Measurements from ENCODE around the gene POLN. TPM values are rescaled to one million over a fixed set of nuclear protein-coding genes. Genes with fewer than 3 reads are reported as not detected.
"Not testable (repeated sequence)": the region's sequence is repeated elsewhere in the genome, so short reads cannot be mapped to it uniquely, and the experiment has no call there.

The POLN gene
- total RNA-seq, 1 experiment from 2014 or later: 3.5 TPM

DNA sequence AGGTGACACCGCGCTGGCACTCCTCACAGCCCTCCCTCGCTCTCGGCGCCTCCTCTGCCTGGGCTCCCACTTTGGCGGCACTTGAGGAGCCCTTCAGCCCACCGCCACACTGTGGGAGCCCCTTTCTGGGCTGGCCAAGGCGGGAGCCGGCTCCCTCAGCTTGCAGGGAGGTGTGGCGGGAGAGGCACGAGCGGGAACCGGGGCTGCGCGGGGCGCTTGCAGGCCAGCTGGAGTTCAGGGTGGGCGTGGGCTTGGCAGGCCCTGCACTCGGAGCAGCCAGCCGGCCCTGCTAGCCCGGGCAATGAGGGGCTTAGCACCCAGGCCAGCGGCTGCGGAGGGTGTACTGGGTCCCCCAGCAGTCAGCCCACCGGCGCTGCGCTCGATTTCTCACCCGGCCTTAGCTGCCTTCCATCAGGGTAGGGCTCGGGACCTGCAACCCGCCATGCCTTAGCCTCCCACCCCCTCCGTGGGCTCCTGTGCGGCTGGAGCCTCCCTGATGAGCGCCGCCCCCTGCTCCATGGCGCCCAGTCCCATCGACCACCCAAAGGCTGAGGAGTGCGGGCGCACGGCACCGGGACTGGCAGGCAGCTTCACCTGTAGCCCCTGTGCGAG, 80.7 kb downstream of the POLN start:
- H3K9me3 Mint-ChIP-seq; ATAC-seq; H3K4me1 Mint-ChIP-seq; H3K27ac Mint-ChIP-seq; POLR2A ChIA-PET; H3K36me3 Mint-ChIP-seq; H3K27me3 Mint-ChIP-seq (ENCODE audit: low read depth); DNase-seq (ENCODE audit: low spot score); H3K4me3 Mint-ChIP-seq; CTCF ChIA-PET: not testable (repeated sequence)

DNA sequence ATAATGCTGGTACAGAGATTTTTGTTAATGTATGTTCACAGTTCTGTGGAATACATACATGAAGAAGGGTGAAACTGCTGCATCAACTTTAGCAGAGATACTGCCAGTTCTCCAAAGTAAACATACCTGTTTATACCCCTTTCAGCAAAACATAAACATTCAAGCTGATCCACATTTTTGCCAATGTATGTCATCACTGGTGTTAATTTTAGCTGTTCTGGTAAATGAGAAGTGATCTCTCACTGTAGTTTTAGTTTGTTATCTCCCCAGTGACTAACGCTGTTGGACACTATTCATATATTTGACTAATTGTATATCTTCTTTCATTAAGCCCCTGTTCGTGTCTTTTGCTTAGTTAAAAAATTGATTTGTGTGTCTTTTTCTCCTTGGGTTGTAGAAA, 82.0 kb downstream of the POLN start:
- TF ChIP-seq, protein P1, sequence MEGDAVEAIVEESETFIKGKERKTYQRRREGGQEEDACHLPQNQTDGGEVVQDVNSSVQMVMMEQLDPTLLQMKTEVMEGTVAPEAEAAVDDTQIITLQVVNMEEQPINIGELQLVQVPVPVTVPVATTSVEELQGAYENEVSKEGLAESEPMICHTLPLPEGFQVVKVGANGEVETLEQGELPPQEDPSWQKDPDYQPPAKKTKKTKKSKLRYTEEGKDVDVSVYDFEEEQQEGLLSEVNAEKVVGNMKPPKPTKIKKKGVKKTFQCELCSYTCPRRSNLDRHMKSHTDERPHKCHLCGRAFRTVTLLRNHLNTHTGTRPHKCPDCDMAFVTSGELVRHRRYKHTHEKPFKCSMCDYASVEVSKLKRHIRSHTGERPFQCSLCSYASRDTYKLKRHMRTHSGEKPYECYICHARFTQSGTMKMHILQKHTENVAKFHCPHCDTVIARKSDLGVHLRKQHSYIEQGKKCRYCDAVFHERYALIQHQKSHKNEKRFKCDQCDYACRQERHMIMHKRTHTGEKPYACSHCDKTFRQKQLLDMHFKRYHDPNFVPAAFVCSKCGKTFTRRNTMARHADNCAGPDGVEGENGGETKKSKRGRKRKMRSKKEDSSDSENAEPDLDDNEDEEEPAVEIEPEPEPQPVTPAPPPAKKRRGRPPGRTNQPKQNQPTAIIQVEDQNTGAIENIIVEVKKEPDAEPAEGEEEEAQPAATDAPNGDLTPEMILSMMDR (IDR thresholded peaks at IDR 0.05): no peak
- TF ChIP-seq MXD4 (CRISPR knock-in tag; IDR thresholded peaks at IDR 0.05; ENCODE audit: borderline replicate concordance) (no peak), ZNF121 (CRISPR knock-in tag; IDR thresholded peaks at IDR 0.05) (no peak), SMAD4 (CRISPR knock-in tag; IDR thresholded peaks at IDR 0.05) (no peak), TEAD4 (CRISPR knock-in tag; IDR thresholded peaks at IDR 0.05) (no peak), NR1H2 (CRISPR knock-in tag; IDR thresholded peaks at IDR 0.05) (no peak), IRF2 (CRISPR knock-in tag; IDR thresholded peaks at IDR 0.05; ENCODE audit: borderline replicate concordance, low read depth) (no peak), NFE2L1 (CRISPR knock-in tag; IDR thresholded peaks at IDR 0.05) (no peak), RORB (CRISPR knock-in tag; IDR thresholded peaks at IDR 0.05) (no peak), MYBL2 (CRISPR knock-in tag; IDR thresholded peaks at IDR 0.05) (no peak), TCF7 (CRISPR knock-in tag; IDR thresholded peaks at IDR 0.05; ENCODE audit: low read depth) (no peak)
- TF ChIP-seq, protein P2, sequence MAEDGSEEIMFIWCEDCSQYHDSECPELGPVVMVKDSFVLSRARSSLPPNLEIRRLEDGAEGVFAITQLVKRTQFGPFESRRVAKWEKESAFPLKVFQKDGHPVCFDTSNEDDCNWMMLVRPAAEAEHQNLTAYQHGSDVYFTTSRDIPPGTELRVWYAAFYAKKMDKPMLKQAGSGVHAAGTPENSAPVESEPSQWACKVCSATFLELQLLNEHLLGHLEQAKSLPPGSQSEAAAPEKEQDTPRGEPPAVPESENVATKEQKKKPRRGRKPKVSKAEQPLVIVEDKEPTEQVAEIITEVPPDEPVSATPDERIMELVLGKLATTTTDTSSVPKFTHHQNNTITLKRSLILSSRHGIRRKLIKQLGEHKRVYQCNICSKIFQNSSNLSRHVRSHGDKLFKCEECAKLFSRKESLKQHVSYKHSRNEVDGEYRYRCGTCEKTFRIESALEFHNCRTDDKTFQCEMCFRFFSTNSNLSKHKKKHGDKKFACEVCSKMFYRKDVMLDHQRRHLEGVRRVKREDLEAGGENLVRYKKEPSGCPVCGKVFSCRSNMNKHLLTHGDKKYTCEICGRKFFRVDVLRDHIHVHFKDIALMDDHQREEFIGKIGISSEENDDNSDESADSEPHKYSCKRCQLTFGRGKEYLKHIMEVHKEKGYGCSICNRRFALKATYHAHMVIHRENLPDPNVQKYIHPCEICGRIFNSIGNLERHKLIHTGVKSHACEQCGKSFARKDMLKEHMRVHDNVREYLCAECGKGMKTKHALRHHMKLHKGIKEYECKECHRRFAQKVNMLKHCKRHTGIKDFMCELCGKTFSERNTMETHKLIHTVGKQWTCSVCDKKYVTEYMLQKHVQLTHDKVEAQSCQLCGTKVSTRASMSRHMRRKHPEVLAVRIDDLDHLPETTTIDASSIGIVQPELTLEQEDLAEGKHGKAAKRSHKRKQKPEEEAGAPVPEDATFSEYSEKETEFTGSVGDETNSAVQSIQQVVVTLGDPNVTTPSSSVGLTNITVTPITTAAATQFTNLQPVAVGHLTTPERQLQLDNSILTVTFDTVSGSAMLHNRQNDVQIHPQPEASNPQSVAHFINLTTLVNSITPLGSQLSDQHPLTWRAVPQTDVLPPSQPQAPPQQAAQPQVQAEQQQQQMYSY (CRISPR knock-in tag; IDR thresholded peaks at IDR 0.05): no peak
- TF ChIP-seq, protein P3, sequence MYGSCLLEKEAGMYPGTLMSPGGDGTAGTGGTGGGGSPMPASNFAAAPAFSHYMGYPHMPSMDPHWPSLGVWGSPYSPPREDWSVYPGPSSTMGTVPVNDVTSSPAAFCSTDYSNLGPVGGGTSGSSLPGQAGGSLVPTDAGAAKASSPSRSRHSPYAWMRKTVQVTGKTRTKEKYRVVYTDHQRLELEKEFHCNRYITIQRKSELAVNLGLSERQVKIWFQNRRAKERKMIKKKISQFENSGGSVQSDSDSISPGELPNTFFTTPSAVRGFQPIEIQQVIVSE (CRISPR knock-in tag; IDR thresholded peaks at IDR 0.05; ENCODE audit: borderline replicate concordance): no peak
- TF ChIP-seq, protein P4, sequence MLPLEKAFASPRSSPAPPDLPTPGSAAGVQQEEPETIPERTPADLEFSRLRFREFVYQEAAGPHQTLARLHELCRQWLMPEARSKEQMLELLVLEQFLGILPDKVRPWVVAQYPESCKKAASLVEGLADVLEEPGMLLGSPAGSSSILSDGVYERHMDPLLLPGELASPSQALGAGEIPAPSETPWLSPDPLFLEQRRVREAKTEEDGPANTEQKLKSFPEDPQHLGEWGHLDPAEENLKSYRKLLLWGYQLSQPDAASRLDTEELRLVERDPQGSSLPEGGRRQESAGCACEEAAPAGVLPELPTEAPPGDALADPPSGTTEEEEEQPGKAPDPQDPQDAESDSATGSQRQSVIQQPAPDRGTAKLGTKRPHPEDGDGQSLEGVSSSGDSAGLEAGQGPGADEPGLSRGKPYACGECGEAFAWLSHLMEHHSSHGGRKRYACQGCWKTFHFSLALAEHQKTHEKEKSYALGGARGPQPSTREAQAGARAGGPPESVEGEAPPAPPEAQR (CRISPR knock-in tag; IDR thresholded peaks at IDR 0.05): no peak
- POLR2A ChIA-PET: no interaction called here
- H3K9me3 Mint-ChIP-seq: peaks cover 10% of the 10 kb centered on the region
- no peak for DNase-seq (ENCODE audit: low spot score)
- no peak for ATAC-seq
- H3K4me1 Mint-ChIP-seq: no peaks in the 10 kb centered on the region
- H3K4me3 Mint-ChIP-seq: no peak overlapping the region
- H3K27me3 Mint-ChIP-seq (ENCODE audit: low read depth): no peaks in the 10 kb centered on the region; the same call in 1 of the 2 replicates
- H3K27ac Mint-ChIP-seq: no peak overlapping the region
- CTCF ChIA-PET: no interaction called here
- 0 out of 2 replicates have a peak, but pooled peaks cover 5% of the 10 kb centered on the region for H3K36me3 Mint-ChIP-seq

DNA sequence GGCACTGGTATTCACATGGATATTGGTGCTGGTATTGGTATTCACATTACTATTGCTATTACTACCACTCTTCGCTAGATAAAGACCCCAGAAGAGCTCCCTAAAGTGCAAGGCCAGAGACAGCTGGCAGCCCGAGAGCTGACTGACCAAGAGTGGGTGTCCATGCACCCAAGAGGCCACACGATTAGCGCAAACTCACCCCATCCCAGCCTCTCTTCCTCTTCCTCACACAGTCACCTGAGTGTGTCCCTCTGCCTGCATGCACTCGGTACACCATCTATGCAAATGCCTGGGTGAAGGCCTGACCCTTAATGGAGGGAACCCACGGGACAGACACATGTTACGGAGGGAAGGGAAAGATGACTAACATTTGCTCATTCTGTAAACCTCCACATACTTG, 86.7 kb downstream of the POLN start:
- H3K9me3 Mint-ChIP-seq: peaks cover 21% of the 10 kb centered on the region
- no peak overlapping the region for H3K4me3 Mint-ChIP-seq
- no peaks in the 10 kb centered on the region for H3K4me1 Mint-ChIP-seq
- DNase-seq (ENCODE audit: low spot score) (no peak), ATAC-seq (no peak)
- TF ChIP-seq, protein P5, sequence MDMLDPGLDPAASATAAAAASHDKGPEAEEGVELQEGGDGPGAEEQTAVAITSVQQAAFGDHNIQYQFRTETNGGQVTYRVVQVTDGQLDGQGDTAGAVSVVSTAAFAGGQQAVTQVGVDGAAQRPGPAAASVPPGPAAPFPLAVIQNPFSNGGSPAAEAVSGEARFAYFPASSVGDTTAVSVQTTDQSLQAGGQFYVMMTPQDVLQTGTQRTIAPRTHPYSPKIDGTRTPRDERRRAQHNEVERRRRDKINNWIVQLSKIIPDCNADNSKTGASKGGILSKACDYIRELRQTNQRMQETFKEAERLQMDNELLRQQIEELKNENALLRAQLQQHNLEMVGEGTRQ (CRISPR knock-in tag; IDR thresholded peaks at IDR 0.05): no peak
- TF ChIP-seq NFE2L1 (CRISPR knock-in tag; IDR thresholded peaks at IDR 0.05): no peak
- TF ChIP-seq ELF4 (CRISPR knock-in tag; IDR thresholded peaks at IDR 0.05; ENCODE audit: low read depth): no peak
- TF ChIP-seq, protein P6, sequence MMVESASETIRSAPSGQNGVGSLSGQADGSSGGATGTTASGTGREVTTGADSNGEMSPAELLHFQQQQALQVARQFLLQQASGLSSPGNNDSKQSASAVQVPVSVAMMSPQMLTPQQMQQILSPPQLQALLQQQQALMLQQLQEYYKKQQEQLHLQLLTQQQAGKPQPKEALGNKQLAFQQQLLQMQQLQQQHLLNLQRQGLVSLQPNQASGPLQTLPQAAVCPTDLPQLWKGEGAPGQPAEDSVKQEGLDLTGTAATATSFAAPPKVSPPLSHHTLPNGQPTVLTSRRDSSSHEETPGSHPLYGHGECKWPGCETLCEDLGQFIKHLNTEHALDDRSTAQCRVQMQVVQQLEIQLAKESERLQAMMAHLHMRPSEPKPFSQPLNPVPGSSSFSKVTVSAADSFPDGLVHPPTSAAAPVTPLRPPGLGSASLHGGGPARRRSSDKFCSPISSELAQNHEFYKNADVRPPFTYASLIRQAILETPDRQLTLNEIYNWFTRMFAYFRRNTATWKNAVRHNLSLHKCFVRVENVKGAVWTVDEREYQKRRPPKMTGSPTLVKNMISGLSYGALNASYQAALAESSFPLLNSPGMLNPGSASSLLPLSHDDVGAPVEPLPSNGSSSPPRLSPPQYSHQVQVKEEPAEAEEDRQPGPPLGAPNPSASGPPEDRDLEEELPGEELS (CRISPR knock-in tag; IDR thresholded peaks at IDR 0.05): no peak
- TF ChIP-seq, protein P7, sequence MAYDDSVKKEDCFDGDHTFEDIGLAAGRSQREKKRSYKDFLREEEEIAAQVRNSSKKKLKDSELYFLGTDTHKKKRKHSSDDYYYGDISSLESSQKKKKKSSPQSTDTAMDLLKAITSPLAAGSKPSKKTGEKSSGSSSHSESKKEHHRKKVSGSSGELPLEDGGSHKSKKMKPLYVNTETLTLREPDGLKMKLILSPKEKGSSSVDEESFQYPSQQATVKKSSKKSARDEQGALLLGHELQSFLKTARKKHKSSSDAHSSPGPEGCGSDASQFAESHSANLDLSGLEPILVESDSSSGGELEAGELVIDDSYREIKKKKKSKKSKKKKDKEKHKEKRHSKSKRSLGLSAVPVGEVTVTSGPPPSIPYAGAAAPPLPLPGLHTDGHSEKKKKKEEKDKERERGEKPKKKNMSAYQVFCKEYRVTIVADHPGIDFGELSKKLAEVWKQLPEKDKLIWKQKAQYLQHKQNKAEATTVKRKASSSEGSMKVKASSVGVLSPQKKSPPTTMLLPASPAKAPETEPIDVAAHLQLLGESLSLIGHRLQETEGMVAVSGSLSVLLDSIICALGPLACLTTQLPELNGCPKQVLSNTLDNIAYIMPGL (CRISPR knock-in tag; IDR thresholded peaks at IDR 0.05): no peak
- peaks cover 10% of the 10 kb centered on the region for H3K27me3 Mint-ChIP-seq (ENCODE audit: low read depth)
- ChIA-PET CTCF (no interaction called here), POLR2A (no interaction called here)
- H3K27ac Mint-ChIP-seq: no peak overlapping the region
- H3K36me3 Mint-ChIP-seq: peaks cover 11% of the 10 kb centered on the region; the same call in 1 of the 2 replicates

All from WTC11 (cell line).